Esophagus (tissue), 2 donors: Measurements from ENCODE around the gene SACM1L. TPM values are rescaled to one million over a fixed set of nuclear protein-coding genes. Genes with fewer than 3 reads are reported as not detected.

Experiments
- H3K27ac ChIP-seq, 2 donors: one replicate each; pipeline ENCODE4 v1.5.1; 2013; ENCODE audit warnings: low read depth in 2 of 2, mild to moderate bottlenecking in 2 of 2, inconsistent platforms in 1 of 2, low read length in 1 of 2, moderate library complexity in 1 of 2
- H3K27me3 ChIP-seq, 2 donors: one replicate each; pipeline ENCODE4 v1.6.1; 2013; ENCODE audit warnings: low read length in 2 of 2, control low read depth in 1 of 2, mild to moderate bottlenecking in 1 of 2; ENCODE audit not compliant: insufficient read depth in 2 of 2, control insufficient read depth in 1 of 2
- H3K36me3 ChIP-seq, 2 donors: one replicate each; pipeline ENCODE4 v1.6.1; 2013; ENCODE audit warnings: low read length in 1 of 2; ENCODE audit not compliant: control insufficient read depth in 2 of 2, insufficient read depth in 2 of 2
- H3K4me1 ChIP-seq, 2 donors: one replicate each; pipeline ENCODE4 v1.6.1; 2013; ENCODE audit warnings: low read length in 1 of 2; ENCODE audit not compliant: control insufficient read depth in 2 of 2, insufficient read depth in 2 of 2
- H3K4me3 ChIP-seq, 2 donors: one replicate each; pipeline ENCODE4 v1.5.1; 2013; ENCODE audit warnings: low read length in 2 of 2, mild to moderate bottlenecking in 2 of 2, low read depth in 1 of 2, moderate library complexity in 1 of 2
- H3K9me3 ChIP-seq, 2 donors: one replicate each; pipeline ENCODE4 v1.6.1; 2013; ENCODE audit warnings: mild to moderate bottlenecking in 2 of 2, low read depth in 1 of 2, low read length in 1 of 2, moderate library complexity in 1 of 2; ENCODE audit not compliant: control insufficient read depth in 2 of 2, insufficient read depth in 1 of 2
- WGBS, 2 donors: extraction: QIAGEN DNeasy Blood & Tissue Kit; methylation state at CpG; one replicate each; pipeline ENCODE4 v1.1.7; 2013; 5-methylcytosine and 5-hydroxymethylcytosine counted together
- polyA plus RNA-seq, 2 donors: library from polyadenylated mRNA; stranded (reverse); fragments of 200-250 nt; gene quantifications; one replicate each; pipeline ENCODE4 v1.2.3, GENCODE V29; 2013
- donor health status: healthy with polysubstance abuse.
- donor health status: Bipolar disorder and iron deficiency.

SACM1L gene
- polyA plus RNA-seq = 10 to 100 TPM; 14.1 to 16.9 TPM

GRCh38 chr3:45688882-45689786 is at the start of gene SACM1L:
TSS of gene SACM1L (plus strand) at chr3:45689396. CDS start at chr3:45689466, 70 bp downstream.
- H3K36me3 ChIP-seq = no peaks in the 10 kb centered on the region
- H3K9me3 ChIP-seq = no peaks in the 10 kb centered on the region
- H3K27ac ChIP-seq = peak within 1 kb of the TSS; percentile 90 to 93
- H3K4me3 ChIP-seq = peak within 1 kb of the TSS; percentile 68 to 75
- H3K4me1 ChIP-seq = peaks cover 0 to 7% of the 10 kb centered on the region in 2 donors
- WGBS, 2 donors = 0 to 1% methylated on average over 70 to 81 of the region's 81 CpGs
- H3K27me3 ChIP-seq = no peaks in the 10 kb centered on the region

GRCh38 chr3:45640091-45640507 is 49.1 kb upstream of the SACM1L start:
- Histone ChIP-seq H3K27me3 (no peaks in the 10 kb centered on the region), H3K4me1 (peaks cover 4 to 15% of the 10 kb centered on the region in 2 donors), H3K27ac (peak overlapping the region in 1 of 2 donors; percentile 54), H3K4me3 (no peak overlapping the region), H3K9me3 (no peaks in the 10 kb centered on the region), H3K36me3 (peaks cover 0 to 6% of the 10 kb centered on the region in 2 donors)
- WGBS, 2 donors = 94% methylated on average over 1 of the region's 1 CpG

GRCh38 chr3:45640724-45641361 is 48.4 kb upstream of the SACM1L start:
- Histone ChIP-seq H3K9me3 (no peaks in the 10 kb centered on the region), H3K4me1 (peaks cover 4 to 17% of the 10 kb centered on the region in 2 donors), H3K4me3 (no peak overlapping the region), H3K27ac (peak overlapping the region; percentile 17 to 54), H3K36me3 (peaks cover 0 to 6% of the 10 kb centered on the region in 2 donors), H3K27me3 (no peaks in the 10 kb centered on the region)
- WGBS, 2 donors = 75 to 81% methylated on average over 4 of the region's 4 CpGs

- Histone ChIP-seq H3K9me3 (no peaks in the 10 kb centered on the region), H3K27ac (no peak overlapping the region), H3K36me3 (peaks cover 0 to 6% of the 10 kb centered on the region in 2 donors), H3K4me1 (peaks cover 4 to 20% of the 10 kb centered on the region in 2 donors), H3K4me3 (no peak overlapping the region), H3K27me3 (no peaks in the 10 kb centered on the region)
- 93 to 95% methylated on average over 2 of the region's 2 CpGs for WGBS, 2 donors
Observed at GRCh38 chr3:45641756-45642155, 47.4 kb upstream of the SACM1L start.

GRCh38 chr3:45642731-45643152 is 46.5 kb upstream of the SACM1L start:
- Histone ChIP-seq H3K36me3 (peaks cover 0 to 8% of the 10 kb centered on the region in 2 donors), H3K4me3 (no peak overlapping the region), H3K27ac (no peak overlapping the region), H3K9me3 (no peaks in the 10 kb centered on the region), H3K27me3 (no peaks in the 10 kb centered on the region), H3K4me1 (peaks cover 4 to 20% of the 10 kb centered on the region in 2 donors)
- 68 to 79% methylated on average over 6 of the region's 6 CpGs for WGBS, 2 donors

- Histone ChIP-seq H3K4me3 (no peak overlapping the region), H3K27ac (no peak overlapping the region), H3K9me3 (no peaks in the 10 kb centered on the region), H3K4me1 (peaks cover 4 to 20% of the 10 kb centered on the region in 2 donors), H3K27me3 (no peaks in the 10 kb centered on the region), H3K36me3 (peaks cover 0 to 8% of the 10 kb centered on the region in 2 donors)
- WGBS, 2 donors = 73 to 74% methylated on average over 11 of the region's 11 CpGs
Observed at GRCh38 chr3:45644063-45644790, 45.0 kb upstream of the SACM1L start.

GRCh38 chr3:45644791-45645201 is 44.4 kb upstream of the SACM1L start:
- no peaks in the 10 kb centered on the region for H3K9me3 ChIP-seq
- no peaks in the 10 kb centered on the region for H3K27me3 ChIP-seq
- H3K36me3 ChIP-seq = peaks cover 0 to 8% of the 10 kb centered on the region in 2 donors
- 54 to 55% methylated on average over 5 of the region's 5 CpGs for WGBS, 2 donors
- H3K4me3 ChIP-seq = no peak overlapping the region
- H3K27ac ChIP-seq = no peak overlapping the region
- H3K4me1 ChIP-seq = peaks cover 4 to 20% of the 10 kb centered on the region in 2 donors

- WGBS, 2 donors = 83 to 88% methylated on average over 6 of the region's 6 CpGs
- peak overlapping the region in 1 of 2 donors; percentile 6 for H3K27ac ChIP-seq
Observed at GRCh38 chr3:45646051-45646585, 43.1 kb upstream of the SACM1L start.

GRCh38 chr3:45647148-45647619 is 42.0 kb upstream of the SACM1L start:
- 55 to 62% methylated on average over 6 of the region's 6 CpGs for WGBS, 2 donors
- Histone ChIP-seq H3K4me1 (peaks cover 4 to 14% of the 10 kb centered on the region in 2 donors), H3K9me3 (no peaks in the 10 kb centered on the region), H3K27ac (peak overlapping the region in 1 of 2 donors; percentile 57), H3K36me3 (peaks cover 0 to 8% of the 10 kb centered on the region in 2 donors), H3K4me3 (no peak overlapping the region), H3K27me3 (no peaks in the 10 kb centered on the region)

More at GRCh38 chr3:45646051-45646585, 43.1 kb upstream of the SACM1L start:
- H3K27me3 ChIP-seq = no peaks in the 10 kb centered on the region
- no peak overlapping the region for H3K4me3 ChIP-seq
- H3K9me3 ChIP-seq = no peaks in the 10 kb centered on the region
- H3K36me3 ChIP-seq = peaks cover 0 to 8% of the 10 kb centered on the region in 2 donors
- H3K4me1 ChIP-seq = peaks cover 4 to 14% of the 10 kb centered on the region in 2 donors
